ENCODE data around the gene RIOK3. TPM values are rescaled to one million over a fixed set of nuclear protein-coding genes. Genes with fewer than 3 reads are reported as not detected.
A peak's percentile ranks its signal among the peaks of the same experiment; 100 is the strongest.

The RIOK3 gene, protein sequence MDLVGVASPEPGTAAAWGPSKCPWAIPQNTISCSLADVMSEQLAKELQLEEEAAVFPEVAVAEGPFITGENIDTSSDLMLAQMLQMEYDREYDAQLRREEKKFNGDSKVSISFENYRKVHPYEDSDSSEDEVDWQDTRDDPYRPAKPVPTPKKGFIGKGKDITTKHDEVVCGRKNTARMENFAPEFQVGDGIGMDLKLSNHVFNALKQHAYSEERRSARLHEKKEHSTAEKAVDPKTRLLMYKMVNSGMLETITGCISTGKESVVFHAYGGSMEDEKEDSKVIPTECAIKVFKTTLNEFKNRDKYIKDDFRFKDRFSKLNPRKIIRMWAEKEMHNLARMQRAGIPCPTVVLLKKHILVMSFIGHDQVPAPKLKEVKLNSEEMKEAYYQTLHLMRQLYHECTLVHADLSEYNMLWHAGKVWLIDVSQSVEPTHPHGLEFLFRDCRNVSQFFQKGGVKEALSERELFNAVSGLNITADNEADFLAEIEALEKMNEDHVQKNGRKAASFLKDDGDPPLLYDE
- total RNA-seq, result 100 to 1,000 TPM in 1 of 4 donors, 10 to 100 TPM in 3; 78.6 to 116 (median 89.1) TPM
- polyA plus RNA-seq, result 10 to 100 TPM; 59.6 to 89.9 (median 87.9) TPM
- long read RNA-seq, donor 1, full-length matches to known transcripts, result 146 of 164 reads
- long read RNA-seq, donor 1, partial matches to known transcripts, result 12 of 164 reads
- long read RNA-seq, donor 1, other reads (novel, unspliced or antisense), result 6 of 164 reads
- long read RNA-seq, donor 2, full-length matches to known transcripts, result 206 of 229 reads
- long read RNA-seq, donor 2, partial matches to known transcripts, result 7 of 229 reads
- long read RNA-seq, donor 2, other reads (novel, unspliced or antisense), result 16 of 229 reads

DNA sequence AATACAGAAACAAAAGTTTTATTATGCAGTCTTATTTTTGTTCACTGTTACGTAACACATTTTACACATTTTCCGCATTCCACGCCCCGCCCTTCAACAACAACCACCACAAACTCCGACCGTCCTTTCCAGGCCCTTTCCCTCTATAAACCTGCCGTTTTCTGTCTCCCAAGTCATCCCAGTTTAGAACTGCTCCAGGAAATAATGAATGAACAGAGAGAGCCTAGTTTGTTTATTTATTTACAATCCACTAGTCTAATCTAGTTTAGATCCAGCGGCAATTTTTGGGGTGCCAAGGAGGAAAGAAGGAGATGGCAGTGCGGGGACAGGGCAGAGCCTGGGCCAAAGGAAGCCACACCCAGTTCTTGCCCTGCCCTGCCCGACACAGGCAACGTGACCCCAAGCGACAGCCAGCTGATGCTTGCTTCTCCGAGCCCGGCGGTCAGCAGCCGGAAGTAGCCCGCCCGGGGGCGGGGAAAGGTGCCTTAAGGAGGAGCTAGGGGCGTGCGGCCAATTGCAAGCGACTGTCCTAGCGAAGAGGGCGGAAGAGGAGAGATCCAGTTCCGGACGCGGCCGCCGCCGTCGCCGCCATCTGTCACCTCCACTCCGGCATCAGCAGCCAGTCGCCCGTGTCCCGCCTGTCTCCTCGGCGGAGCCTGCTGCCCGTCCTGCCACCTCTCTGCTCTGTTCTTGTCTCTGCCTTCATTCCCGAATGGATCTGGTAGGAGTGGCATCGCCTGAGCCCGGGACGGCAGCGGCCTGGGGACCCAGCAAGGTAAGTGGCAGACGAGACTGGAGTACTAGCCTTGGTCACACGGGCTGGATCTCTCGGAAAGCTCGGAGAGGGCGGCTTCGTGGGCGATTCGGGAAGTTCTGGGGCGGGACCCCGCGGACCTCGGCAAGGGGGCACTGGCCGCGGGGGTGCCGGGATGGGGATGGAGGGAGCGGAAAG, at the start of gene RIOK3:
Gene RIOK3 (plus strand): TSS at position 560 of the 952 bp plus-strand sequence. CDS start 153 bp downstream, at position 713.
- peak within 1 kb of the TSS; percentile 95 for H3K27ac ChIP-seq
- ATAC-seq, result peak; percentile 98 to 99 (median 99)
- peak; percentile 99 for DNase-seq
- H3K9me3 ChIP-seq, result no peaks in the 10 kb centered on the region
- TF ChIP-seq, protein P1, sequence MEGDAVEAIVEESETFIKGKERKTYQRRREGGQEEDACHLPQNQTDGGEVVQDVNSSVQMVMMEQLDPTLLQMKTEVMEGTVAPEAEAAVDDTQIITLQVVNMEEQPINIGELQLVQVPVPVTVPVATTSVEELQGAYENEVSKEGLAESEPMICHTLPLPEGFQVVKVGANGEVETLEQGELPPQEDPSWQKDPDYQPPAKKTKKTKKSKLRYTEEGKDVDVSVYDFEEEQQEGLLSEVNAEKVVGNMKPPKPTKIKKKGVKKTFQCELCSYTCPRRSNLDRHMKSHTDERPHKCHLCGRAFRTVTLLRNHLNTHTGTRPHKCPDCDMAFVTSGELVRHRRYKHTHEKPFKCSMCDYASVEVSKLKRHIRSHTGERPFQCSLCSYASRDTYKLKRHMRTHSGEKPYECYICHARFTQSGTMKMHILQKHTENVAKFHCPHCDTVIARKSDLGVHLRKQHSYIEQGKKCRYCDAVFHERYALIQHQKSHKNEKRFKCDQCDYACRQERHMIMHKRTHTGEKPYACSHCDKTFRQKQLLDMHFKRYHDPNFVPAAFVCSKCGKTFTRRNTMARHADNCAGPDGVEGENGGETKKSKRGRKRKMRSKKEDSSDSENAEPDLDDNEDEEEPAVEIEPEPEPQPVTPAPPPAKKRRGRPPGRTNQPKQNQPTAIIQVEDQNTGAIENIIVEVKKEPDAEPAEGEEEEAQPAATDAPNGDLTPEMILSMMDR (IDR thresholded peaks at IDR 0.05), result no peak
- intact Hi-C loops (cut with DNase I), result loop anchor here (5.0 kb wide), 2 partner anchors 49 to 129 kb away; partner anchors contain the start of gene RMC1 (in 2 of the 2)
- peaks cover 43% of the 10 kb centered on the region for H3K4me1 ChIP-seq
- H3K36me3 ChIP-seq (ENCODE audit: insufficient read depth in 1 of 2, low read depth in 1 of 2), result no peaks in the 10 kb centered on the region
- H3K4me3 ChIP-seq, result peak within 1 kb of the TSS; percentile 84
- 0 to 1% (median 1%) methylated on average over 57 to 60 of the region's 60 CpGs for WGBS, 3 donors
- no peaks in the 10 kb centered on the region for H3K27me3 ChIP-seq (ENCODE audit: insufficient read depth in 3 of 3, low read length in 2 of 3)

DNA sequence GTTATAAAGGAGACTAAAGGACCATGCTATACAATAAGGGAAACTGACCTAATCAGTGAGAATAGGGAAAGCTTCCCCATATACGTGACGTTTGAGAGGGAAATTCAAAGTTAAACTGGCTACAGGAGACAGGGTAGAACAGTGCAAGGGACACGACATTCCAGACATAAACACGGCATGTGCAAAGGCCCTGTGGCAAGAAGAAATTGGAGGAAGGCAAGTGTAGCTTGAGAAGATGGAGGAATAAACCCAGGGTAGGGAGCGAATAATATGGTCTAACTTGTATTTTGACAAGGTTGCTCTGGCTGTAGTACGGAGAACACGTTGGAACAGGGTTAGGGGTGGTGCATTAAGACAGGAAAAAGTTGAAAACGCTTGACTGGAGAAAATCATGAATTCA, 49.8 kb upstream of the RIOK3 start:
- DNase-seq (no peak), ATAC-seq (no peak)
- Histone ChIP-seq H3K27ac (no peak overlapping the region), H3K4me1 (no peaks in the 10 kb centered on the region), H3K27me3 (ENCODE audit: insufficient read depth in 3 of 3, low read length in 2 of 3) (no peaks in the 10 kb centered on the region), H3K36me3 (ENCODE audit: insufficient read depth in 1 of 2, low read depth in 1 of 2) (no peaks in the 10 kb centered on the region), H3K4me3 (no peak overlapping the region), H3K9me3 (no peaks in the 10 kb centered on the region)
- TF ChIP-seq, protein P1 (IDR thresholded peaks at IDR 0.05), result no peak
- WGBS, 3 donors, result 95 to 98% (median 95%) methylated on average over 8 of the region's 8 CpGs
- intact Hi-C loops (cut with DNase I), result no loop called here

DNA sequence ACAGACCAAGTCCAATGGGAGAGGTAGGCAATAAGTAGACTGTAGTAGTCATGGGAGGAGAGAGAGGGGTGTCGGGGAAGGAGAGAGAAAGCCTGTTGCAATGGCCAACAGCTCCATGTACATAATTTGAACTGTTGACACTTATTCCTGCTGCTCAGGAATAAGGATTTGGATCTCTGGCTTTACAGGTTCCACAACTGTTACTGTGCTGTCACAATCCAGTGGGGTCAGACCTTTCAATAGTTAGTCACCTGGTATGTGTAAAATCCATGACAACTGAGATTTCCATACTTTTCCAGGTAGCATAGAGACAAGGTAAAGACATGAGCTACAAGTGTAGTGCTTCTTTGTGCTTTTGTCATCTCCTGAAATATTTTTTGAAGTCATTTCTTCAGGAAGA, 47.5 kb upstream of the RIOK3 start:
- H3K36me3 ChIP-seq (ENCODE audit: insufficient read depth in 1 of 2, low read depth in 1 of 2), result no peaks in the 10 kb centered on the region
- TF ChIP-seq, protein P1 (IDR thresholded peaks at IDR 0.05), result no peak
- H3K27me3 ChIP-seq (ENCODE audit: insufficient read depth in 3 of 3, low read length in 2 of 3), result no peaks in the 10 kb centered on the region
- no peaks in the 10 kb centered on the region for H3K4me1 ChIP-seq
- H3K27ac ChIP-seq, result no peak overlapping the region
- H3K9me3 ChIP-seq, result no peaks in the 10 kb centered on the region
- H3K4me3 ChIP-seq, result no peak overlapping the region
- ATAC-seq (no peak), DNase-seq (no peak)
- intact Hi-C loops (cut with DNase I), result no loop called here
- WGBS, 3 donors, result 94 to 100% (median 95%) methylated on average over 1 of the region's 1 CpG

DNA sequence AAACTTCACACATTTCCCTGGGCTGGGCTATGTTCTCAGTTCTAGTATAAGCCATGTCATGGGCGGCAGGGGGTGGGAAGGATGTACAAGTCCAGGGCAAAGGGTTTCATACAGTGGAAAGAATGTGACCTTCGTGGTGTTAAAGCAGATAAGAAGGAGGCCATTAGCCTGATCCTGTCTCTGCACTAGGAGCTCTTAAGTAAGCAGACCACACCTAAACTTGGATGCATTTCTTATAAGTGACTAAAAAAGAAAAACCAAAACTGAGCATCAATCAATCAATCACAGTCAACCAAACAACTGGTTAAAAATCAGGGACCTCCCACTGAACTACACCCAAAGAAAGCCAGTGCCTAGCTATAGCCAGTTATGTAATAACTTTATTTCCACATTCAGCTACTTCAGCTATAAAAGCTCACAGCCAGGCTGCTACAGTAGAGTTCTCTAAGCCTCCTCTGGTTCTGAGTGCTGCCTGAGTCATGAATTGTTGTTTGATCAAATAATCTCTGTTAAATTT, 46.8 kb upstream of the RIOK3 start:
- no peaks in the 10 kb centered on the region for H3K4me1 ChIP-seq
- H3K9me3 ChIP-seq, result no peaks in the 10 kb centered on the region
- WGBS, 3 donors, result 63 to 72% (median 68%) methylated on average over 2 of the region's 2 CpGs
- no peak for DNase-seq
- no peak overlapping the region for H3K4me3 ChIP-seq
- ATAC-seq, result no peak
- no peaks in the 10 kb centered on the region for H3K36me3 ChIP-seq (ENCODE audit: insufficient read depth in 1 of 2, low read depth in 1 of 2)
- H3K27me3 ChIP-seq (ENCODE audit: insufficient read depth in 3 of 3, low read length in 2 of 3), result no peaks in the 10 kb centered on the region
- intact Hi-C loops (cut with DNase I), result no loop called here
- no peak overlapping the region for H3K27ac ChIP-seq
- TF ChIP-seq, protein P1 (IDR thresholded peaks at IDR 0.05), result no peak
